B cell (primary cell): ENCODE measurements around the gene DTWD2.

Experiments
- EZH2 ChIP-seq: IDR thresholded peaks from 2 replicates; pipeline ENCODE4 v1.6.1; 2012; ENCODE audit warnings: borderline replicate concordance, low read depth, mild to moderate bottlenecking, moderate library complexity, low read length; ENCODE audit not compliant: insufficient read depth, poor library complexity, severe bottlenecking
- TF ChIP-seq, protein P1 (sequence below): fragments of 200-600 bp; IDR thresholded peaks from one replicate; pipeline ENCODE4 v1.8.0; 2022; ENCODE audit warnings: antibody characterized with exemption, mild to moderate bottlenecking

DNA sequence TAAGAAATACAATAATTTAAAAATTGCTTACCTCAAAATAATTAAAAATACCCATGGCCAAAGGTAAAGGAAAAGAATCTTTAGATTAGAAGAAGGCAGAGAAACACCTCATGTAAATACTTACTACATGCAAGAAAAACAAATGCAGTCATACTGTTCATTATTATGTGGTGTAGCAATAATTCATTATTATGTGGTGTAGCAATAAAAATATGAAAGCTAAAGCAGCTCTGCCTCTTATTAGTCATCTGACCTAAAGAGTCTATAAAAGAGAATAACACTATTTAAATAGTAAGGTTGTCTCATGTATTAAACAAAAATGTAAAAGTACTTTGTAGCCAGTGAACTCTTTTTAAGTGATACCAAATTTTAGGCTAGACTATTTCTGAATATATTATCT lies 6.6 kb downstream of the DTWD2 start:
- TF ChIP-seq, protein P1, sequence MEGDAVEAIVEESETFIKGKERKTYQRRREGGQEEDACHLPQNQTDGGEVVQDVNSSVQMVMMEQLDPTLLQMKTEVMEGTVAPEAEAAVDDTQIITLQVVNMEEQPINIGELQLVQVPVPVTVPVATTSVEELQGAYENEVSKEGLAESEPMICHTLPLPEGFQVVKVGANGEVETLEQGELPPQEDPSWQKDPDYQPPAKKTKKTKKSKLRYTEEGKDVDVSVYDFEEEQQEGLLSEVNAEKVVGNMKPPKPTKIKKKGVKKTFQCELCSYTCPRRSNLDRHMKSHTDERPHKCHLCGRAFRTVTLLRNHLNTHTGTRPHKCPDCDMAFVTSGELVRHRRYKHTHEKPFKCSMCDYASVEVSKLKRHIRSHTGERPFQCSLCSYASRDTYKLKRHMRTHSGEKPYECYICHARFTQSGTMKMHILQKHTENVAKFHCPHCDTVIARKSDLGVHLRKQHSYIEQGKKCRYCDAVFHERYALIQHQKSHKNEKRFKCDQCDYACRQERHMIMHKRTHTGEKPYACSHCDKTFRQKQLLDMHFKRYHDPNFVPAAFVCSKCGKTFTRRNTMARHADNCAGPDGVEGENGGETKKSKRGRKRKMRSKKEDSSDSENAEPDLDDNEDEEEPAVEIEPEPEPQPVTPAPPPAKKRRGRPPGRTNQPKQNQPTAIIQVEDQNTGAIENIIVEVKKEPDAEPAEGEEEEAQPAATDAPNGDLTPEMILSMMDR, result no peak
- no peak for TF ChIP-seq EZH2
